ENCODE results near the gene MLH1.
A peak's percentile ranks its signal among the peaks of the same experiment; 100 is the strongest.

MLH1 gene

DNA sequence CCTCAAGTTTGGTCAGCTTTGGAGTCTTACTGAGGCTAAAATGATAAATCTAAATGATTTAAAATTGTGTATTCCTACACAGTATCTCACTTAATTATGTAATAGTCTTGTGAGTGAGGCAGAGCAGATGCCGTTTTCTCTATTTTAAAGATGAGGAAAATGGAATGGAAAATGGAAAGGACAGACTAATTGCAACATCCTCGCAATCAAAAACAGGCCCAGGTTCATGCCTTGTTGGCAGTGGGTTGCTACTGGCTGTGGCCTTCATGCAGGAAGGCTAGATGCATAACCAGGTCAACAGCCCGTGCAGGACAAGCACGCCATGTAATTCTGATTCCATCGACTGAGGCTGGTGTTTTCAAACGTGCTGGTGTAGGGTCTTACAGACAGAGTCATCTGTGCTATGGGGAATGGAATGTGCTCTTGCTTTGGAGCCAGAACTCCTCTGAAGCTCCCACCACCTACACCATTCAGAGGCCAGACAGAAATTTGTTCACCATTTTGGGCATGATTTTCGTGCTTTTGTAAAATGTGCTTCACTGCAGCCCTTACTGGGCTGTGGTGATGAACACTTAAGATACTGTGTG lies 37.9 kb downstream of the MLH1 start:
- H2BK12ac ChIP-seq (ENCODE audit: low read length in 2 of 2) = no peak overlapping the region
- H3K4me2 ChIP-seq (ENCODE audit: low read length, poor library complexity, severe bottlenecking) = no peak overlapping the region
- H3K36me3 ChIP-seq (ENCODE audit: control insufficient read depth in 1 of 2, insufficient read depth in 2 of 2, low read depth in 1 of 2, low read length in 2 of 2) = peaks cover 35 to 71% of the 10 kb centered on the region in 2 experiments
- H2BK15ac ChIP-seq (ENCODE audit: low read depth, poor library complexity, severe bottlenecking) = no peak overlapping the region
- no peak overlapping the region for H4K8ac ChIP-seq (ENCODE audit: low read length)
- peaks cover 14% of the 10 kb centered on the region for H3K79me1 ChIP-seq (replicated peaks; ENCODE audit: low read length, poor library complexity, severe bottlenecking)
- peaks cover 10% of the 10 kb centered on the region for H3K9me3 ChIP-seq (ENCODE audit: control insufficient read depth, low read length)
- H2BK120ac ChIP-seq (ENCODE audit: low read depth, low read length) = no peak overlapping the region
- no peak overlapping the region for H3K27ac ChIP-seq (ENCODE audit: low read length, poor library complexity, severe bottlenecking)
- peaks cover 1% of the 10 kb centered on the region for H3K4me1 ChIP-seq (ENCODE audit: control insufficient read depth, insufficient read depth, low read depth, low read length)
- no peak overlapping the region for H2AK5ac ChIP-seq (ENCODE audit: low read length, severe bottlenecking)
- H4K91ac ChIP-seq (ENCODE audit: low read length) = no peak overlapping the region
- H3K9ac ChIP-seq (ENCODE audit: low read length) = peak overlapping the region; percentile 59
- H3K14ac ChIP-seq (ENCODE audit: low read length in 2 of 2) = no peak overlapping the region
- H2BK5ac ChIP-seq (ENCODE audit: low read depth, low read length, poor library complexity, severe bottlenecking) = no peak overlapping the region
- no peak overlapping the region for H3K4ac ChIP-seq (ENCODE audit: low read depth in 1 of 2, low read length in 2 of 2)
- no peak overlapping the region for H2AFZ ChIP-seq (ENCODE audit: low read depth, low read length)
- DNase-seq = no peak
- H3K27me3 ChIP-seq (ENCODE audit: control insufficient read depth in 1 of 2, insufficient read depth in 1 of 2, low read length in 2 of 2) = no peaks in the 10 kb centered on the region
- no peak overlapping the region for H3K18ac ChIP-seq (ENCODE audit: low read depth in 1 of 2, low read length in 2 of 2)
- no peak overlapping the region for H3K23ac ChIP-seq (ENCODE audit: low read length in 2 of 2)
- no peak overlapping the region for H3K4me3 ChIP-seq (ENCODE audit: insufficient read depth in 1 of 2, low read depth in 1 of 2, low read length in 2 of 2)
- WGBS = 96% methylated on average over 4 of the region's 7 CpGs

DNA sequence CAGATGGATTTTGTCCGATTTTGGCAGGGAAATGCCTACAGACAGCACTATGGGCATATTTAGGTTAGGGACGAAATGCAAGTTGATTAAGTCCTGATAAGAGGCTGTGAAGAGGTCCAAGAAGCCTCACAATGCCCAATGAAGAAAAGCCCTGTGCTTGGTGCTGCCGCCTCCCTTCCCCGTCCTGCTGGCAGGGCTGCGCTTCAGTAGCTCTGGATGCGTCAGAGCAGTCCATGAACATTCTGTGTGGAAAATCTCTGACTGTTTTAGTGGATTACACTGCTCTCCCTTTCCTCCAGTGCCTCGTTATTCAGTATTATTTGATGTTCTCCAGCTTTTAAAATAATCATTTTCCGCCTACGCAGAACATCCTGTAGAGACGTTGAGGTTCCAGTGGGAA lies 39.6 kb downstream of the MLH1 start:
- Histone ChIP-seq H3K9ac (ENCODE audit: low read length) (peak overlapping the region; percentile 45), H3K4me2 (ENCODE audit: low read length, poor library complexity, severe bottlenecking) (no peak overlapping the region), H4K91ac (ENCODE audit: low read length) (no peak overlapping the region), H3K27ac (ENCODE audit: low read length, poor library complexity, severe bottlenecking) (no peak overlapping the region), H4K8ac (ENCODE audit: low read length) (no peak overlapping the region), H3K9me3 (ENCODE audit: control insufficient read depth, low read length) (peaks cover 20% of the 10 kb centered on the region), H2BK120ac (ENCODE audit: low read depth, low read length) (no peak overlapping the region), H3K36me3 (ENCODE audit: control insufficient read depth in 1 of 2, insufficient read depth in 2 of 2, low read depth in 1 of 2, low read length in 2 of 2) (peaks cover 30 to 71% of the 10 kb centered on the region in 2 experiments), H2BK5ac (ENCODE audit: low read depth, low read length, poor library complexity, severe bottlenecking) (no peak overlapping the region), H3K4me1 (ENCODE audit: control insufficient read depth, insufficient read depth, low read depth, low read length) (peaks cover 1% of the 10 kb centered on the region), H2AFZ (ENCODE audit: low read depth, low read length) (no peak overlapping the region), H3K14ac (ENCODE audit: low read length in 2 of 2) (no peak overlapping the region), H2AK5ac (ENCODE audit: low read length, severe bottlenecking) (no peak overlapping the region), H3K23ac (ENCODE audit: low read length in 2 of 2) (no peak overlapping the region), H3K4ac (ENCODE audit: low read depth in 1 of 2, low read length in 2 of 2) (no peak overlapping the region), H2BK15ac (ENCODE audit: low read depth, poor library complexity, severe bottlenecking) (no peak overlapping the region), H3K27me3 (ENCODE audit: control insufficient read depth in 1 of 2, insufficient read depth in 1 of 2, low read length in 2 of 2) (no peaks in the 10 kb centered on the region), H3K79me1 (replicated peaks; ENCODE audit: low read length, poor library complexity, severe bottlenecking) (peaks cover 14% of the 10 kb centered on the region), H3K4me3 (ENCODE audit: insufficient read depth in 1 of 2, low read depth in 1 of 2, low read length in 2 of 2) (no peak overlapping the region), H3K18ac (ENCODE audit: low read depth in 1 of 2, low read length in 2 of 2) (no peak overlapping the region), H2BK12ac (ENCODE audit: low read length in 2 of 2) (no peak overlapping the region)
- no peak for DNase-seq
- 98% methylated on average over 9 of the region's 10 CpGs for WGBS

DNA sequence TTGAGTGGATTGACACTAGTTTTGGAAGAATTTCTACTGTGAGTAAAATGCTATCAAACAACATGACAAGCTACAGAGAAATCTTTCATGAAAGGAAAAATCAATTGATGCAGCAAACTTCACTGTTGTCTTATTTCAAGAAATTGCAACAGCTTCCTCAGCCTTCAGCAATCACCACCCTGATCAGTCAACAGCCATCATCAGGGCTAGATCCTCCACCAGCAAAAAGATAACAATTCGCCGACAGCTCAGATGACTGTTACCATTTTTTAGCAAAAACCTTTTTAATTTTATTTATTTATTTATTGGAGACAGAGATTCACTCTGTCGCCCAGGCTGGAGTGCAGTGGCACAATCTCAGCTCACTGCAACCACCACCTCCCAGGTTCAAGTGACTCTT lies 44.0 kb downstream of the MLH1 start:
- Histone ChIP-seq H2AFZ (ENCODE audit: low read depth, low read length) (no peak overlapping the region), H3K4me1 (ENCODE audit: control insufficient read depth, insufficient read depth, low read depth, low read length) (peaks cover 2% of the 10 kb centered on the region)

DNA sequence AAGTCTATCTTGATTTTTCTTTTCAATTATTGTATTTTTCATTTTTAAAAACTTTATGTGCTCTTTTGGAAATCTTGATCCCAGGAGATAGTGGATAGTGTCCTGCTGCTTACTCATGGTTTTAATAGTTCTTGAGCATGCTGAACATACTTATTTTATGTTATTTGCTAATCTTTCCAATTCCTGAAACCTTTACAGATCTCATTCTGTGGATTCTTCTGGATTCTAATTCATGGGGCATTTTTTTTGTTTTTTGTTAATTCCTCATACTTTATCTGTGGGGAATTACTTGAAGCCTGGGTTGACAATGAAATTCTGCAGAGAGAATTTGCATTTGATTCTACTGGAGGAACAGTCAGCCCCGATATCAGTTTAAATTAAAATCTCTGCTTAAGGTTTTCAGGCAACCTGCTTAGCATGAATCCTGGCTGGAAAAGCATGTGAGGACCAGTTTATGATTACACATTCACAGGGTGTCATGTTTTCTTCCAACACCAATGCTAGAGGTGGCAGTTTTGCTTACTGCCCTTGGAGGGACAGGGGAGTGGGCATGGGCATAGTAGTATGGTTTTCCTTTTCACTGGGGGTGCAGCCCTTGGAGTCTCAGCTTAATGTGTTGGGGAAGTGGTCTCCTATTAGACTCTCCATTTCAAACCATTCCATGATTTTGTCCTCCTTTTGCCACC lies 46.0 kb downstream of the MLH1 start:
- WGBS = 97% methylated on average over 1 of the region's 1 CpG
- H3K9ac ChIP-seq (ENCODE audit: low read length) = no peak overlapping the region

More for the DNA sequence above, 44.0 kb downstream of the MLH1 start:
- Histone ChIP-seq H3K9me3 (ENCODE audit: control insufficient read depth, low read length) (peaks cover 20% of the 10 kb centered on the region), H4K91ac (ENCODE audit: low read length) (no peak overlapping the region), H3K79me1 (replicated peaks; ENCODE audit: low read length, poor library complexity, severe bottlenecking) (peaks cover 11% of the 10 kb centered on the region), H3K27ac (ENCODE audit: low read length, poor library complexity, severe bottlenecking) (no peak overlapping the region), H3K23ac (ENCODE audit: low read length in 2 of 2) (no peak overlapping the region), H3K9ac (ENCODE audit: low read length) (no peak overlapping the region), H2BK120ac (ENCODE audit: low read depth, low read length) (no peak overlapping the region), H4K8ac (ENCODE audit: low read length) (no peak overlapping the region), H3K4ac (ENCODE audit: low read depth in 1 of 2, low read length in 2 of 2) (no peak overlapping the region), H2BK5ac (ENCODE audit: low read depth, low read length, poor library complexity, severe bottlenecking) (no peak overlapping the region), H3K14ac (ENCODE audit: low read length in 2 of 2) (no peak overlapping the region), H3K4me3 (ENCODE audit: insufficient read depth in 1 of 2, low read depth in 1 of 2, low read length in 2 of 2) (no peak overlapping the region), H3K18ac (ENCODE audit: low read depth in 1 of 2, low read length in 2 of 2) (no peak overlapping the region), H3K27me3 (ENCODE audit: control insufficient read depth in 1 of 2, insufficient read depth in 1 of 2, low read length in 2 of 2) (no peaks in the 10 kb centered on the region), H3K4me2 (ENCODE audit: low read length, poor library complexity, severe bottlenecking) (no peak overlapping the region), H2BK15ac (ENCODE audit: low read depth, poor library complexity, severe bottlenecking) (no peak overlapping the region), H2BK12ac (ENCODE audit: low read length in 2 of 2) (no peak overlapping the region), H3K36me3 (ENCODE audit: control insufficient read depth in 1 of 2, insufficient read depth in 2 of 2, low read depth in 1 of 2, low read length in 2 of 2) (peaks cover 25 to 82% of the 10 kb centered on the region in 2 experiments), H2AK5ac (ENCODE audit: low read length, severe bottlenecking) (no peak overlapping the region)
- 100% methylated on average over 1 of the region's 3 CpGs for WGBS
- no peak for DNase-seq

More for the DNA sequence above, 46.0 kb downstream of the MLH1 start:
- H3K36me3 ChIP-seq (ENCODE audit: control insufficient read depth in 1 of 2, insufficient read depth in 2 of 2, low read depth in 1 of 2, low read length in 2 of 2) = peaks cover 22 to 77% of the 10 kb centered on the region in 2 experiments
- no peak overlapping the region for H2BK12ac ChIP-seq (ENCODE audit: low read length in 2 of 2)
- H3K79me1 ChIP-seq (replicated peaks; ENCODE audit: low read length, poor library complexity, severe bottlenecking) = peaks cover 8% of the 10 kb centered on the region
- no peak for DNase-seq
- H3K18ac ChIP-seq (ENCODE audit: low read depth in 1 of 2, low read length in 2 of 2) = no peak overlapping the region
- H3K23ac ChIP-seq (ENCODE audit: low read length in 2 of 2) = no peak overlapping the region
- H3K9me3 ChIP-seq (ENCODE audit: control insufficient read depth, low read length) = peaks cover 20% of the 10 kb centered on the region
- no peak overlapping the region for H2BK5ac ChIP-seq (ENCODE audit: low read depth, low read length, poor library complexity, severe bottlenecking)
- no peak overlapping the region for H3K4me2 ChIP-seq (ENCODE audit: low read length, poor library complexity, severe bottlenecking)
- H3K4ac ChIP-seq (ENCODE audit: low read depth in 1 of 2, low read length in 2 of 2) = no peak overlapping the region
- no peak overlapping the region for H4K91ac ChIP-seq (ENCODE audit: low read length)
- no peak overlapping the region for H2BK15ac ChIP-seq (ENCODE audit: low read depth, poor library complexity, severe bottlenecking)
- no peak overlapping the region for H2BK120ac ChIP-seq (ENCODE audit: low read depth, low read length)
- peaks cover 2% of the 10 kb centered on the region for H3K4me1 ChIP-seq (ENCODE audit: control insufficient read depth, insufficient read depth, low read depth, low read length)
- no peak overlapping the region for H2AFZ ChIP-seq (ENCODE audit: low read depth, low read length)
- no peaks in the 10 kb centered on the region for H3K27me3 ChIP-seq (ENCODE audit: control insufficient read depth in 1 of 2, insufficient read depth in 1 of 2, low read length in 2 of 2)
- H3K14ac ChIP-seq (ENCODE audit: low read length in 2 of 2) = no peak overlapping the region
- H4K8ac ChIP-seq (ENCODE audit: low read length) = no peak overlapping the region
- no peak overlapping the region for H3K4me3 ChIP-seq (ENCODE audit: insufficient read depth in 1 of 2, low read depth in 1 of 2, low read length in 2 of 2)
- no peak overlapping the region for H2AK5ac ChIP-seq (ENCODE audit: low read length, severe bottlenecking)
- no peak overlapping the region for H3K27ac ChIP-seq (ENCODE audit: low read length, poor library complexity, severe bottlenecking)

Measured in mesenchymal stem cell (in vitro differentiated cells and primary cell).